Loucy (cell line): Measurements from ENCODE around the gene SLTM.

ENCODE experiments used
- EZH2phosphoT487 ChIP-seq: fragments of 200-600 bp; IDR thresholded peaks from 2 replicates; pipeline ENCODE4 v1.6.1; 2018; ENCODE audit warnings: antibody characterized with exemption, mild to moderate bottlenecking, moderate library complexity, borderline replicate concordance
- TF ChIP-seq, protein P1 (sequence below): fragments of 200-600 bp; sonication (generic); conservative IDR thresholded peaks from 2 replicates; pipeline ENCODE4 v1.5.1; 2014; ENCODE audit warnings: mild to moderate bottlenecking, antibody characterized with exemption, low read length

DNA sequence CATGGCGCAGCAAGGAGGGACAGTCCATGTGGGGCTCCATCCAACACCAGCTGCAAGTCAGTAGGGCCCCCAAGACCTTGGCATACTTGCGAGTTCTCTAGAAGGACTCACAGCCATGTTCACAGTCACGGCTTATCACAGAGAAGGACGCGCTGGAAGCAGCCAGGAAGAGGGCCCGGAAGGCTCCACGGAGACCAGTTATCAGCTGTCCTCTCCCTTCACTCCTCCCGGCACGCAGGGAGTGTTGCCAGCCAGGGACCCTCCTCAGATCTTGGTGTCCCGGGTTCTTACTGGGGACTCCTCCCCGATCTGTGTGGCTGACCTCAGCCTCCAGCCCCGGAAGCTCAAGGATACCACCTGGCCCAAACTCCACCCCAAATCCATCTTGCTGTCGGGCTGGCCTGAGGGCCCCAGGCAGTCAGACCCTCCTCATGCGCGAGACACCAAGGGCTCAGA is 68.0 kb downstream of the SLTM start:
- TF ChIP-seq, protein P1, sequence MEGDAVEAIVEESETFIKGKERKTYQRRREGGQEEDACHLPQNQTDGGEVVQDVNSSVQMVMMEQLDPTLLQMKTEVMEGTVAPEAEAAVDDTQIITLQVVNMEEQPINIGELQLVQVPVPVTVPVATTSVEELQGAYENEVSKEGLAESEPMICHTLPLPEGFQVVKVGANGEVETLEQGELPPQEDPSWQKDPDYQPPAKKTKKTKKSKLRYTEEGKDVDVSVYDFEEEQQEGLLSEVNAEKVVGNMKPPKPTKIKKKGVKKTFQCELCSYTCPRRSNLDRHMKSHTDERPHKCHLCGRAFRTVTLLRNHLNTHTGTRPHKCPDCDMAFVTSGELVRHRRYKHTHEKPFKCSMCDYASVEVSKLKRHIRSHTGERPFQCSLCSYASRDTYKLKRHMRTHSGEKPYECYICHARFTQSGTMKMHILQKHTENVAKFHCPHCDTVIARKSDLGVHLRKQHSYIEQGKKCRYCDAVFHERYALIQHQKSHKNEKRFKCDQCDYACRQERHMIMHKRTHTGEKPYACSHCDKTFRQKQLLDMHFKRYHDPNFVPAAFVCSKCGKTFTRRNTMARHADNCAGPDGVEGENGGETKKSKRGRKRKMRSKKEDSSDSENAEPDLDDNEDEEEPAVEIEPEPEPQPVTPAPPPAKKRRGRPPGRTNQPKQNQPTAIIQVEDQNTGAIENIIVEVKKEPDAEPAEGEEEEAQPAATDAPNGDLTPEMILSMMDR = no peak
- TF ChIP-seq EZH2phosphoT487 = no peak
